DMS114 treated with DMSO at 0.1 percent for 48 hours (cell line): ENCODE measurements around the gene SLPI.

Source experiments
- DNase-seq: peaks from one replicate; lab custom pipeline; 2025; ENCODE audit not compliant: unreplicated experiment; lab: John Stamatoyannopoulos, UW

SLPI gene

DNA sequence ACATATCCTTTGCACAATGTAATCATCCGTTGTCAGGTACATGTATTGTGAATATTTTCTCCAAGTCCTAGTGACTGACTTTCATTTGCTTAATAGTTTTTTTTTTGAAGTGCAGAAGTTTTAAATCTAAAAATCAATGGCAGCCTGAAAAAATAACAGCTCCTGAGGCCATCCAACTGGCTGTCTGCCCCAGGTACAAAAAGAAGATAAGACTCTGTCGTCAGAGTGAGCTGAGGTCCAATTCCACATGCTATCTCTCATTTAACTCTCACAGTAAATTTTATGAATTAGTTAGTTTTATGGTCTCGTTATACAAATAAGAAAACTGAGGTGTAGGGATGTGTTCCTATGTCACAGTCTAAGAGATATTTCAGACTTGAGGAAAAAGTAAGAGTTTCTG, 21.0 kb upstream of the SLPI start:
- no peak for DNase-seq

GRCh38 chr20:45269754-45270270, 15.4 kb upstream of the SLPI start:
- no peak for DNase-seq

GRCh38 chr20:45269056-45269455, 14.7 kb upstream of the SLPI start:
- DNase-seq: no peak

DNA sequence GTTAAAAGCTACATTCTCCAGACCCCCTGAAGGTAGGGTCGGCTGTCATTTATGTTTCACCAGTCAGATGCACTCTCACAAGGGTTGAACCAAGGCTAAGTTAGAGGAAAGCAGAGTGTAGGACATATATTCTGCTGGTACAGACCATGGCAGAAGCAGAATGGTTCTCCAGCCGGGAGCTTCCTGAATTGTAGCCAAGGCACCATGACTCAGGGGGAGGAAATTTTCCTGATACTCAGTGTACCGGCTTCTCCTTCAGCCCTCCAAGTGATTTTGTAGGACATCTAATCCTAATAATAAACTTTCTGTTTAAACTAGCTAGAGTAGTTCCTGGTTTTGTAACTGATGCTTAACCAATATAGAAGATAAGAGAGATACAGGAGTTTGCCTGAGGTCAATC, 14.2 kb upstream of the SLPI start:
- no peak for DNase-seq

DNA sequence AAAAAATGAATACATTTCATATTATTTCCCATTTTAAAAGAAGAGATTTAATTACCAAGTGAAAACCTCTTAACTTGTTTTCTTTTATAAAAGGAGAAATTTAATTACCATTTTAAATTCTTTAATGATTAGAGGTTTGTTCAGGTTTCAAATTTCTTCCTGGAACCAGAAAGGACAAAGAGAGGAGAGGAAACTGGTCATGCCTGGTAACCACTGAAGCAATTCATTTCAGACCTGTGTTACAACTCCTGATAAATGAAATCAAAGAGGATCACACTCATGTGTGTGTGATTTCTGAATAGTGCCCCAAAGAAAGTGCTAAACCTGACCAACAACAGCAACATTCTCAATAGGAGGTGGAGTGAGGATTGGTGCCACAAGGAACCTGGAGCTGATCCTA, 12.6 kb upstream of the SLPI start:
- DNase-seq: no peak

DNA sequence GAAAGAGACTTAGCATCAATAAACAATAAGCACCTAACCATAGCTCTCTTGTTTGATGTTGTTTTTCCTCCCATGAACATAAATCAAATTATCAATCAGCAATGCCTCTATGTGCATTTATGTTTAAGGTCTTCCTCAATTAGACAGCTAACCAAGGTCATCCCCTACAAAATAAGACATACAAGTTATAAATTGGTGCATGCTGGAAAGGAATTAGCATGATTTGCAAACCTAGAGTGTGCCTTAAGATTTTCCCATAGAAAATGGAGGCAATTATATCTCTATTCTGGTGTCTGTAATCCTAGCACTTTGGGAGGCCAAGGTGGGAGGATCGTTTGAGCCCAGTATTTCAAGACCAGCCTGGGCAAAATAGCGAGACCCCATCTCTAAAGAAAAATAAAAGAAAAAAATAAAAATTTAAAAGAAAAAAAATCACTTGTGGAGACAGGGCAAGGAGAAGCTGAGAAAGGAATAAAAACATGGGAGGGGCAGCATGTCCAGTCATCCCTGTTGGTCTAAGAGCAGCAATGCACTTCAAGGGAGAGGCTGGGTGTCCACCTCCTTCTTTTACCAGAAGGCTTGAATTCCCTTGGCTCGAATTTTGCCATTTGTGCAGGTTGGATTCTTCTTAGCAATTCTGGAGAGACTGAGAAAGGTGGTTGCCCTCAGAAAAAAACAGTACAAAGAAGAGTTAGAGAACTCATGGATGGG, 9.3 kb upstream of the SLPI start:
- no peak for DNase-seq

DNA sequence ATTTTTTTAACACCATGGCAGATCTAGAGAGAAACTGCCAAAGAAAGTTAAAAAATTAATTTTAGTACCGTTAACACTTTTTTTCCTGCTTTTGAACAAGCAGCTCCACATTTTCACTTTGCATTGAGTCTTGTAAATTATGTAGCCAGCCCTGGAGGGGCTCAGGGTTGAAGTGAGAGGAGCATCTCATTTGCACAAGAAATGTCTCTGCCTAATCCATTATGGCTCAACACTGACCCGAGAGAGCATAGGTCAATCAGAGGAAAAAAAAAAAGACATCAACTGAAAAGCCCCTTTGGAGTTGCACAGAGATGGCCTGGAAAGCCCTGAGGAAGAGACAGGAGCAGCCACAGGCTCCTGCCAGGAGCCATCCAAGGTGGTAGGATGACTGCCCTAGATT, 4.3 kb upstream of the SLPI start:
- no peak for DNase-seq

DNA sequence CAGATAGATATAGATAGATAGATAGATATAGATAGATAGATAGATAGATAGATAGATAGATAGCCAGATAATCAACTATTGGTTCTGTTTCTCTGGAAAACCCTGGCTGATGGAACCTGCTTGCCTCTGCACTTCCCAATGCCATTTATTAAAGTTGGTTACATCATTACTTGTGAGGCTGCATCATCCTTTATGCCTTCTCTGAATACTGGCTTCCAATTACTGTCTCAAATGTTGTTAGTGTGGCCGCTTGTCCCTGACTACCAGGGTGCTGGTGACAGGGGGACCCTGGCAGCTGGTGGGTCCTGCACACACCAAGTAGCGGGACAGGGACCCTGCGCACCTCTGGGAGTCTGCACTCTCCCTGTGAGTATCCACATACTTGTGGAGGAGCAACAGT, 3.9 kb upstream of the SLPI start:
- no peak for DNase-seq

GRCh38 chr20:45257711-45258110, 3.3 kb upstream of the SLPI start:
- DNase-seq: no peak

DNA sequence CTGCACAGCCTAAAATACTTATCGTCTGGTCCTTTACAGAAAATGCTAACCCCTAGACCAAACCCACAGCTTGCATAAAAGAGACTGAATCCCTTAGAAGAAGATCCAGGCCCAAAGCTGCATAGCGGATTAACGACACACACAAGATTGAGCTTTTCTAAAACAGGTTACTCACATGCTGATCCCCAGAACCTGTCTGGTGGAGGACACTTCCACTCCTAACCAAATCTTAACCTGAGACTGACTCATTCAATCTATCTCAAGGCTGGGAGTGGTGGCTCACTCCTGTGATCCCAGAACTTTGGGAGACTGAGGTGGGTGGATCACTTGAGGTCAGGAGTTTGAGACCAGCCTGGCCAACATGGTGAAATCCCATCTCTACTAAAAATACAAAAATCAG, 2.8 kb upstream of the SLPI start:
- DNase-seq: no peak

DNA sequence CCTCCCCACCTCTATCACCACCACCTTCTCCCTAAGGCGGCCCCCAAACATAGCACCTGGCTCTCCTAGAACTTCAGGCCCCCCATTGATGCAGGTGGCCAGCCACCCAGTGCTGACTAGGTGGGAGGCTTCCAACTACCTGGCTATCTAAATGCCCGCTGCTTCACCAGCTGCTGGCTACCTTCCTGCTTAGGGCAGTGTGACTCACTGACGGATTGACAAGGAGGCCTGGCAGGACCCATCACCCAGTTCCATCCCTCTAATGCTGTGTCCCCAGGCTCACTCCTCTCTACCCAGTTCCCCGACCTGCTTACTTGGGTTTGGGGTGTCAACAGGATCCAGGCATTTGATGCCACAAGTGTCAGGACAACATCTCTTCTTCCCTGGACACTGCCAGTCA, 1.1 kb downstream of the SLPI start:
- DNase-seq: no peak

DNA sequence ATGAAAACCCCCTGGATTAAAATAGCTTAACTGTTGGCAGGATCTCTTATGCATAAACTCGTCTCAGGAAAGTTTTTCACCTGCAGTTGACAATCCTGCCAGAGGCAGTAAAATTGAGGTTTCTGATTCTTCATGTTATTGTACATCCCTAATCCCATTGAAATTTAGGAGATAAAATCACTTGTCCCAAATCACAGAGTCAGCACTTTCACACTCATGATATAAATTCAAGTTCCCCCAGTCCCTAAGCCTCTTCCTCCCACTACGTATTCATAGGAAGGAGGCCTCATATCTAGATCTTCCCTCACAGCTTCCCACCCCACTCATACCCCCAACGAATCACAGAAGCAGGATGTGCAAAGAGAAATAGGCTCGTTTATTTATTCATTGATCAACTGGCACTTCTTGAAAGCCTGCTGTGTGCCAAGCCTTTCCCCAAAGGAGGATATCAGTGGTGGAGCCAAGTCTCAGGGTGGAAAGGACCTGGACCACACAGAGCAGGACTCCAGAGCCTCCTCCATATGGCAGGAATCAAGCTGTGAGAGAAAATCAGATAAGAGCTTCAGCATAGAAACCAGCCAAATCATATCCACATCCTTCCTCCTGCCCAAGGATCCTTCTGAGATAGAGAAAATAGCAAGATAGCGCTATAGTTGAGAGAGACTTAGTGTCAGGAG, 2.3 kb downstream of the SLPI start:
- no peak for DNase-seq

GRCh38 chr20:45248609-45249008, 5.8 kb downstream of the SLPI start:
- no peak for DNase-seq

DNA sequence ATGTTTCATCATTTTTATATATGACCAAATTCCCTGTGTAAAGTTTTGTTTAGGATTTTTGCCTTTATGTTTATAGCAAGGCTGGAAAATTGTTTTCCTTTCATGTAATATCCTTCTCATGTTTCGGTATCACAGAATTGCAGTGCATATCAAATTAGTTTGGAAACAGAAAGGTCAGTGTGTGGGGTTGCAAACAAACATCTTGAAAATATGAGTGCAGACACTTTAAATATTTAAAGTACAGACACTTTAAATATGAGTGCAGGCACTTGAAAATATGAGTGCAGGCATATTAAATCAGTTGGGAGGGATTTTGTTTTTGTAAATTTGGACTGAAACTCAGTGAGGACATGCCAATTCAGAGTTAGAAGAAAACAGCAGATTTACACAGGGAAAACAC, 6.5 kb downstream of the SLPI start:
- DNase-seq: no peak

- DNase-seq: no peak
Measured at GRCh38 chr20:45246109-45246508, 8.3 kb downstream of the SLPI start.

GRCh38 chr20:45238139-45238538, 16.2 kb downstream of the SLPI start:
- no peak for DNase-seq

GRCh38 chr20:45235995-45236394, 18.4 kb downstream of the SLPI start:
- DNase-seq: no peak

DNA sequence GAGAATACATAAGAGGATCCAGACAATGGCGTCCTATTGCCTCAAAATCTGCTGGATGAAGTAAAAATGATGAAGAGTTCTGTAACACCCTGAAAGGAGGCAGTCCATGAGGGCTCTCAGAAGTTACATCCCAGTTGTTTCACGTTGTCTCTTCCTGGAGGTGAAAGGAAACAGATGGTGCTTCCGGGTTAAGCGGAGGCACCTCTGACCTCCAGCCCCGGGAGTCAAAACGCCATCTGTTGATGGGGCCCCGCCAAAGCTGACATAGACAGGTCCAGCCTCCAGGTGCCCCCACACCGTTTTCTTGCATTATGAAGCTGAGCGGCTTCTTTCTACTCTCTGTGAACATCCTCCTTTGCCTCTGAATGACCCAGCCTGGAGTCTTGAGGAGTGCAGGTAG, 23.7 kb downstream of the SLPI start:
- no peak for DNase-seq

- DNase-seq: no peak
Measured at GRCh38 chr20:45229264-45230056, 24.9 kb downstream of the SLPI start.

GRCh38 chr20:45226287-45226686, 28.1 kb downstream of the SLPI start:
- no peak for DNase-seq

DNA sequence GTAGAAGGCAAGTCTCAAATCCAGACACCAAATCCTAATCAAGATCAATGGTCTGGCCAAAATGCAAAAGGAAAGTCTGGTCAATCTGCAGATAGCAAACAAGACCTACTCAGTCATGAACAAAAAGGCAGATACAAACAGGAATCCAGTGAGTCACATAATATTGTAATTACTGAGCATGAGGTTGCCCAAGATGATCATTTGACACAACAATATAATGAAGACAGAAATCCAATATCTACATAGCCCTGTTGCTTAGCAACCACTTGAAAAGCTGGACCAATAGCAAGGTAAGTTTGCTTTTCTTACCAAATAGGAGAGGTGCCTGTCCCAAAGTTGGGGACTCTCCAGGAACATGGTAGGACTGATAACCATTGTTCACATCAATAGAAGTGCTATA, 31.2 kb downstream of the SLPI start:
- DNase-seq: no peak

DNA sequence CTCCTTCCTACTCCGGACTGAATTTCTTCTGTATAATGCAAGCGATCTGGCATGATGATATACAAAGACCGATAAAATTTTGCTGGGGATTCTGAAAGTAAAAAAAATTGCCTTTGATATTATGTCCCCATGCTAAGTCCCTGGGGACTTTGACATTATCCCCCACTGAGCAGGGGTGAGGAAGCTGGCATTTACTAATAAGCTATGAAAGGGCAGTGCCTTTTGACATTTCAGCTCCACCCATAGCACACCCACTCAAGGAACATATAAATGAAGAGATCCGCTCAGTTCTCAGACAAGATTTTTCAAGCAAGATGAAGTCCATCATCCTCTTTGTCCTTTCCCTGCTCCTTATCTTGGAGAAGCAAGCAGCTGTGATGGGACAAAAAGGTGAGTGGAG, 33.3 kb downstream of the SLPI start, which contains the start of gene SEMG2:
SEMG2 (plus strand) TSS at position 298 of the 400 bp plus-strand sequence; CDS start at position 315, 17 bp downstream.
- DNase-seq: no peak
